GM21381 (cell line): Measurements from ENCODE around the gene AGAP3.

Experiments
- ATAC-seq: cut with Tn5 transposase; IDR thresholded peaks from one replicate; pipeline ENCODE4 v1.9.1; 2021; ENCODE audit warnings: mild to moderate bottlenecking, moderate library complexity; ENCODE audit not compliant: unreplicated experiment

Gene AGAP3

GRCh38 chr7:151073990-151074389, 12.3 kb upstream of the AGAP3 start:
- ATAC-seq, result no peak

- no peak for ATAC-seq
Measured at GRCh38 chr7:151074817-151075661, 11.2 kb upstream of the AGAP3 start.

- no peak for ATAC-seq
Measured at GRCh38 chr7:151075662-151075971, 10.7 kb upstream of the AGAP3 start.

DNA sequence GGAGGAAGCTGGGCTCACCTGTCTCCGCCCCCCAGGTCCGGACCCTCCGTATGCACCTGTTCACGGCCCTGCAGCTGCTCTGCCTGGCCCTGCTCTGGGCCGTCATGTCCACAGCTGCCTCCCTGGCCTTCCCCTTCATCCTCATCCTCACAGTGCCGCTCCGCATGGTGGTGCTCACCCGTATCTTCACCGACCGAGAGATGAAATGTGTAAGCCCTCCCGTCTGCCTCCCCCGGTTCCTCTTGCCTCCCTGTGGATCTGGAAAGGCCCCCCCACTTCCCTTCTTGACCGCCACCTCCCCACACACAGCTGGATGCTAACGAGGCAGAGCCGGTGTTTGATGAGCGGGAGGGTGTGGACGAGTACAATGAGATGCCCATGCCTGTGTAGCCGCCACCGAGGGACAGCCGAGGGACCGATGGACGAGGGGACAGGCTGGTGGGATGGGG, 10.3 kb upstream of the AGAP3 start:
- ATAC-seq, result no peak

GRCh38 chr7:151076863-151077704, 9.2 kb upstream of the AGAP3 start:
- no peak for ATAC-seq

GRCh38 chr7:151077705-151078232, 8.5 kb upstream of the AGAP3 start:
- no peak for ATAC-seq

DNA sequence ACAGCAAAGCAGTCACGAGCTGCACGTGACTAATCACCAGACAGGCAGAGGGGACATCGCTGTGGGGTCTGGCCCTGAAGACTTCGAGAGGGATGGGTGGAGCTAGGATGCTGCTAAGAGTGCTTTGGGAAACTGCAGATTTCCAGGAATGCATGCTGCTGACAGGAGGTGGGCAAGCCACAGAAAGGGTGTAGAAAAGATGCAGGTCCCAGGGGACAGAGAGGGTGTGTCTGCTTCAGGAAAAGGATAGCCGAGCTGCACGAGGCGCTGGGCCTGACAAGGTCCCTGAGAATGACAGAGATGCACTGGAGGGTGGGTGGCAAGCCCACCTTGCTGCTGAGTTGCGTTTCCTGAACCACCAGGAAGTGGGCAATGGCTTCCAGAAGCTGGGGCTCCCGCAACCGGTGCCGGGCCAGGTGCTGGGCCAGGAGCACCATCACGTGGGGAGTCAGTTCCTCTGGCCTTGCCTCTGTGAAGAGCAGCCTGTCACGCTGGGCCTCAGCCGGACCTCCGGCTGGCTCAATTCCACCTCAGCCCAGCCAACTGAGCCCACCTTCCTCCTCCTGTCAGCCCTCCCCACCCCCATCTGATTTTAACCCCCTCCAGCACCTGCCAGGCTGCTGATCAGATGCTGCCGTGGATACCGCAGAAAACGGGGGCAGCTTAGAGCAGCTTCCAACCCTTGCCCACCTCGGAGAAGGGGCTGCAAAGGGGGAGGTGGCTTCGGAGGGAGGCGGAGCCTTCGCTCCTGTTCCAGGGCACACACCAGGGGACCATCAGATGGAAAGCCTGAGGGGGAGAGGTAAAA, 7.8 kb upstream of the AGAP3 start:
- ATAC-seq, result no peak

- ATAC-seq, result no peak
Measured at GRCh38 chr7:151079199-151079910, 6.9 kb upstream of the AGAP3 start.

DNA sequence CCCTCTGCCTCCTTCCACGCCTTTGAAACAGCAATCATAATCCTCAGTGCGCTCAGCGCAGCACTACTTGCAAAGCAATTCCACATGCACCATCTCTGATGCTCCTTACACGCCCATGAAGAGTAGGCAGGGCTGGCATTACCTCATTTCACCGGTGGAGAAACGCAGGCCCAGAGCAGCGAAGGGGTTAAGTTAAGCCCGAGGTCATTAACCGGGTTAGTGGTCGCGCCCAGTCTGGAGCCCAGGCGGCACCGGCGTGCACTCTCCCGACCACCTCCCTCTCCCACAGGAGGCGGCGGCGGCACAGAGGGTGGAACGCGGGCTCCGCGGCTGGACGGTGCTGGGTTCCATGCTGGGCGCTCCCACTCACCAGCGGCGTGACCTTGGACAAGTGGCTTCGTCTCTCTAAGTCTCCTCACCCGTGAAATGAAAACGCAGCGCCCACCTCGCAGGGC, 6.2 kb upstream of the AGAP3 start:
- no peak for ATAC-seq

GRCh38 chr7:151080522-151081169, 5.6 kb upstream of the AGAP3 start, which contains the start of gene FASTK:
FASTK (minus strand) TSS chr7:151080809; CDS start chr7:151080766, 43 bp downstream.
- peak; percentile 65 for ATAC-seq

GRCh38 chr7:151081170-151082101, 4.8 kb upstream of the AGAP3 start:
- peak; percentile 1 for ATAC-seq

DNA sequence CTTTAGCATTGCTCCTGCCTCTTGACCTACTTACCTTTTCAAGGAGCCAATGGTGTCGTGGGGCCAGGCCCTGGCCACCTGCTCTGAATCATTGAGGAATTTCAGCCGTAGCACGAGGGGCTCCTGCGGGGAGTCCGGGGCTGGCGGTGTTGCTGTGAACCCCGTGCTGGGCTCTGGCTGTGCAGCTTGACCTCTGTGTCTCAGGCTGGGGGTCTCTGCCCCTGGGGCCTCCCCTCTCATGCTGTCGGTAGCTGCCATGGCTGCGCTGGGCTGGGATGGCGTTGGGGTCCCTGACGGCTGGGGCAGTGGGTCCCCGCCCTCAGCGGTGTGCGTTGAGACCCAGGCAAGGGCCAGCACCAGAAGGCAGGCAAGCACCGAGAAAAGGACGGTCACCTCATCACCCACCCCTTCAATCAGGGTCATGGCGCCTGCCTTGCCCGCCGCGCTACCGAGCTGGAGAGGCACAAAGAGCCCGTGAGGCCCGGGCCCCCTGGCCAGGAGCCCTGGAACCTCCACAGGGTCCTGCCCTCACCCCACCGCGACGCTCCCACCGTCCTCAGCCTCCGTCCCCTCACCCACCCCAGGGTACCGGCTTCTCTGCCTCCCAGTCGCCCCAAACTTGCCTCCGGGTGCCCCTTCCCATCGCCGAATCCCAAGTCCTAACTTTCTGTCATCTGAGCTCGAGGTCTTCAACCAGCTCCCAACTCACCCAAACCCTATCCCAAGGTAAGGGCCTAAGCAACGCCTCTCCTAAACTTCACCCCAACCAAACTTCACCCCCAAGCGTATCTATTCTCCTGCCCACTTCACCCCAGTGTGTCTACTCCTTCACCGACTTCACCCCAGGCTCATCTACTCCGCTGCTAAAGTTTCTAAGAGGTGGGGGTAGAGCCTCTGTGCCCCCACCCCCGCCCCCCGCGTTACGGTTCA, 3.9 kb upstream of the AGAP3 start:
- no peak for ATAC-seq

DNA sequence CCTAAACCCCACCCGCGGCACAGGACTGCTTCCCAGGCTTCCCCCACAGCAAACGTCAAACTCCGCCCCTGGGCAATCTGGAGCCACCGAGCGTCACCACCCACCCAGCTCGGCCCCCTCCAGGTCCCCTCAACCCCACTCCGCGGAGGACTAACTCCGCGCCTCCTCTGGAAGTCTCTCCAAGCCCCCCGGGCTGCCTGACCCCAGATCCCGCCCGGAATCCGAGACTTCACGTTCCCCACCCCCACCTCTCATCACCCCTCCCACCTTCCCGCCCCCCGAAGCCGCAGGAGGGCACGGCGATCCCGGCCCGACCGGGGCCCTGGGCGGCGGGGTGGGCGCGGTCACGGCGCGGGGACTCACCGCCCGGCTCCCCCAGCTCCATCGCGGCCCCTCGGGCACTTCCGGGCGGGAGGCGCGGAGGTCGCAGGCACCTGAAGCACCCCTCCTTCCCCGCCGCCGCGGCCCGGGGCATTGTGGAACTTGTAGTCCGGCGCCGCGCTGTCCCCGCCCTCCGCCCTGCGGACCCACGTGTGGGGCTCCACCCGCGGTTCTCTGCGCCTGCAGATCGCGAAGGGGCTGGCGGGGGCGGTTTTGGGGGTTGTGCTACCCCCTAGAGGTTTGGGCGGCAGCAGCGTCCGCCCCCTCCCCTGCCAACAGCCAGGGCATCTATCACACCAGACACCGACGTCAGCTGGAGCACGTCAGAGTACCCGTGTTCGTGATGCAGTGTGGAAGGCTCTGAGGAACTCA, 3.0 kb upstream of the AGAP3 start, which contains the start of gene TMUB1:
TMUB1 (minus strand) TSS at position 423 of the 753 bp plus-strand sequence. CDS start 930 bp downstream, outside the sequence.
- peak; percentile 42 for ATAC-seq

DNA sequence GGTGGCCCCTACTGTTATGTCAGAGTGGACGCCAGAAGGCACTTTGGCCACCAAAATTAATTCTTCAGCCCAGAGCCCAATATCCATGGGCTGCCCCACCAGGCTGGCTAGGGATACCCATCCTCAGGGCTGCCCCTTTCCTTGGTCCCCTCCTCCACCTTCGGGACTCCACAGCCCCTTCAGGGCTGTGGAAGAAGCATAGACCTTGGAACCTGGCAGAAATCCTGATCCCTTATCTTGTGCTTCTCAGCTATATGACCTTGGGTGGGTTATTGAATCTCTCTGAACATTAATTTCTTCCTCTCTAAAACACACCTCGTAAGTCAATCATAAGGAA, 2.5 kb upstream of the AGAP3 start:
- no peak for ATAC-seq

GRCh38 chr7:151085329-151085690, 965 bp upstream of the AGAP3 start:
- no peak for ATAC-seq

GRCh38 chr7:151086802-151087244, 548 bp downstream of the AGAP3 start:
- ATAC-seq, result no peak
